Common myeloid progenitor, CD34-positive (primary cell): Measurements from ENCODE around the gene FBXL20.

Source experiments
- CTCF ChIA-PET: fragments of 350-600 bp; sonication (Branson Sonifier 250); formaldehyde crosslinking; loops from one replicate; lab custom pipeline; 2021; ENCODE audit warnings: antibody characterized with exemption; lab: Charles Lee
- POLR2A ChIA-PET: fragments of 350-600 bp; sonication (Branson Sonifier 250); formaldehyde crosslinking; loops from one replicate; lab custom pipeline; 2021; ENCODE audit warnings: antibody characterized with exemption; lab: Charles Lee
- DNase-seq, 3 donors: peaks; one replicate each; pipeline versions ENCODE4 v3.0.0 to v3.0.0-alpha.2; 2013
- H3K27ac ChIP-seq, 2 experiments: 1 replicate in 1 of 2; 2 replicates in 1 of 2; pipeline ENCODE4 v1.7.0; 2013; ENCODE audit warnings: inconsistent platforms in 2 of 2, low read length in 2 of 2, mild to moderate bottlenecking in 2 of 2, low read depth in 1 of 2, moderate library complexity in 1 of 2; ENCODE audit not compliant: severe bottlenecking in 2 of 2, insufficient read depth in 1 of 2, poor library complexity in 1 of 2
- H3K27me3 ChIP-seq, 5 experiments: replicated peaks in 2 of 5; 1 replicate in 3 of 5; 2 replicates in 2 of 5; pipeline versions ENCODE4 v1.6.1 to v1.7.0; 2013; ENCODE audit warnings: low read length in 4 of 5, mild to moderate bottlenecking in 2 of 5, moderate library complexity in 2 of 5, inconsistent platforms in 1 of 5; ENCODE audit not compliant: insufficient read depth in 5 of 5, control insufficient read depth in 4 of 5
- H3K36me3 ChIP-seq, 4 experiments: 1 replicate in 2 of 4; 2 replicates in 2 of 4; pipeline versions ENCODE4 v1.6.1 to v1.7.0; 2013; ENCODE audit warnings: low read length in 3 of 4, control low read depth in 1 of 4, mild to moderate bottlenecking in 1 of 4; ENCODE audit not compliant: control insufficient read depth in 4 of 4, insufficient read depth in 4 of 4
- H3K4me1 ChIP-seq, 4 experiments: 1 replicate in 3 of 4; 2 replicates in 1 of 4; pipeline versions ENCODE4 v1.6.1 to v1.7.1; 2013; ENCODE audit warnings: low read length in 3 of 4, mild to moderate bottlenecking in 3 of 4, control low read depth in 1 of 4, inconsistent platforms in 1 of 4, moderate library complexity in 1 of 4; ENCODE audit not compliant: control insufficient read depth in 4 of 4, insufficient read depth in 4 of 4; ENCODE audit errors: control extremely low read depth in 1 of 4
- H3K4me3 ChIP-seq, 7 experiments: 1 replicate in 4 of 7; 2 replicates in 3 of 7; pipeline versions ENCODE4 v1.5.1 to v1.7.0; 2013; ENCODE audit warnings: mild to moderate bottlenecking in 7 of 7, low read length in 6 of 7, moderate library complexity in 6 of 7, inconsistent platforms in 2 of 7, low read depth in 2 of 7, control low read depth in 1 of 7; ENCODE audit not compliant: insufficient read depth in 4 of 7, control insufficient read depth in 1 of 7; ENCODE audit errors: extremely low read depth in 1 of 7
- H3K9me3 ChIP-seq, 5 experiments: 1 replicate in 4 of 5; 2 replicates in 1 of 5; pipeline versions ENCODE4 v1.6.1 to v1.7.1; 2013; ENCODE audit warnings: low read length in 4 of 5, mild to moderate bottlenecking in 2 of 5, inconsistent platforms in 1 of 5, low read depth in 1 of 5, moderate library complexity in 1 of 5; ENCODE audit not compliant: control insufficient read depth in 4 of 5, insufficient read depth in 2 of 5; ENCODE audit errors: control extremely low read depth in 1 of 5
- WGBS: methylation state at CpG from one replicate; pipeline ENCODE4 v1.1.5; 2013; ENCODE audit not compliant: insufficient coverage; 5-methylcytosine and 5-hydroxymethylcytosine counted together

Gene FBXL20

DNA sequence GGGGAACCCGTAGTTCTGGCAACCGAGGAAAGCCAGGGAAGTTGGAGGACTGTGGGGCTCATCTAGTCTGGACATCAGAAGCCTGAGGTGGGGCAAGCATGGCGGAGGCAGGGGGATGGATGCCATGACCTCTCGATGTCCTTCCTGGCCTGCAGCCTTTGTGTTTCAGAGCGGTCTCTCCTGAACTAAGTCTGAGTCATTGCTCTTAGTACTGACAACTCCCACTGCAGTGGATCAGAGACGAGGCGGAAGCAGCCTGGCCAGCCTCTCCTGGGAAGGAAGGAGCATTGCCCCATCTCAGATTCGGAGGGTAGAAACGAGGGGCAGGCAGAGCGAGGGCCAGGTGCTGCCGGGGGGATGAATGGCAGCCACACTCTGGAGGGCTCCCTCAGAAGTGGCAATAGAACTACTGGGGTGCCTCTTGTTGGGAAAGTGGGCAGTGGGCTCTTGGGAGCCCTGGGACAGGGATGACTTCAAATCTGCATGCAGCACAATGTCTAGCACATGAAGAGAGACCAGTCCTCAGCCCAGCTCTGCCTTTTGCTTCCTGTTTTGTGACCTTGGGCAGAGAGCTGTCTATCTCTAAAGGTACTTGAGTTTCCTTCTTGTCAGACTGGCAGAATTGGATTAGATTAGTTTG, 172.0 kb downstream of the FBXL20 start:
- Histone ChIP-seq H3K36me3 (no peaks in the 10 kb centered on the region), H3K27me3 (peaks cover 0 to 38% (median 14%) of the 10 kb centered on the region in 5 experiments), H3K27ac (no peak overlapping the region), H3K4me3 (no peak overlapping the region), H3K9me3 (no peaks in the 10 kb centered on the region), H3K4me1 (peaks cover 0 to 28% (median 28%) of the 10 kb centered on the region in 4 experiments)
- no peak for DNase-seq
- CTCF ChIA-PET = interaction anchor here (1.5 to 21.2 kb wide), 5 partner anchors 8 to 25 kb away, joined by 3 to 425 read pairs (median 16); partner anchors contain the start of gene RPL19
- POLR2A ChIA-PET = no interaction called here
- WGBS = 91% methylated on average over 11 of the region's 11 CpGs

DNA sequence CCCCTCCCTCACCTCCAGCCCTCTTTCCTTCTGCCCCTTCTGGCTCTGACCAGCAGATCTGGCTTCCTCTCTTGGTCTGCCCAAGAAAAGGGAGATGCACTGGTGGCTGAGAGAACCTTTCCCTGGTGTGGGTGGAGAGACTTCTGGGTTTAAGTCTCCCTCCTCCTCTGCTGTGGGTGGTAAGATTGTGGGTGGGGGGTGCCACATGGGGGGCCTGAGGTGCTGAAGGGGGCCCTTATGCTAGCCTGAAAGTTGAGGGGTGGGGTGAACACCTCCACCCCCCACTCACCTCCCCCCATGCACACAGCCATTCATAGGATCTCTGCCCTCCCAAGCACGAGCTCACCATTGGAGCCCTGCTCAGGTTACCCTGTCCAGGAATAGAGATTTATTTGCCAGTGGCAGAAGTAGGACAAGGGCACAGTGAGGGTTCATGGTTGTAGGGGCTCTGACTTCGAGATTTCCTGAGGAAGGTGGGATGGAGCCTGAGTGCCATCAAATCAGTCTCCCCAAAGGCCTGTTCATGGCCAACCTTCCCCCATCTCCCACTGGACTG, 174.0 kb downstream of the FBXL20 start:
- no peak overlapping the region for H3K4me3 ChIP-seq
- ChIA-PET CTCF (interaction anchor here (1.0 to 1.1 kb wide), 2 partner anchors 11 to 41 kb away, joined by 3 read pairs; no protein-coding TSS in a partner anchor), POLR2A (no interaction called here)
- peaks cover 0 to 57% (median 30%) of the 10 kb centered on the region in 5 experiments for H3K27me3 ChIP-seq
- H3K27ac ChIP-seq = no peak overlapping the region
- no peaks in the 10 kb centered on the region for H3K9me3 ChIP-seq
- H3K4me1 ChIP-seq = peaks cover 0 to 28% (median 28%) of the 10 kb centered on the region in 4 experiments
- 100% methylated on average over 1 of the region's 2 CpGs for WGBS
- H3K36me3 ChIP-seq = no peaks in the 10 kb centered on the region
- no peak for DNase-seq

DNA sequence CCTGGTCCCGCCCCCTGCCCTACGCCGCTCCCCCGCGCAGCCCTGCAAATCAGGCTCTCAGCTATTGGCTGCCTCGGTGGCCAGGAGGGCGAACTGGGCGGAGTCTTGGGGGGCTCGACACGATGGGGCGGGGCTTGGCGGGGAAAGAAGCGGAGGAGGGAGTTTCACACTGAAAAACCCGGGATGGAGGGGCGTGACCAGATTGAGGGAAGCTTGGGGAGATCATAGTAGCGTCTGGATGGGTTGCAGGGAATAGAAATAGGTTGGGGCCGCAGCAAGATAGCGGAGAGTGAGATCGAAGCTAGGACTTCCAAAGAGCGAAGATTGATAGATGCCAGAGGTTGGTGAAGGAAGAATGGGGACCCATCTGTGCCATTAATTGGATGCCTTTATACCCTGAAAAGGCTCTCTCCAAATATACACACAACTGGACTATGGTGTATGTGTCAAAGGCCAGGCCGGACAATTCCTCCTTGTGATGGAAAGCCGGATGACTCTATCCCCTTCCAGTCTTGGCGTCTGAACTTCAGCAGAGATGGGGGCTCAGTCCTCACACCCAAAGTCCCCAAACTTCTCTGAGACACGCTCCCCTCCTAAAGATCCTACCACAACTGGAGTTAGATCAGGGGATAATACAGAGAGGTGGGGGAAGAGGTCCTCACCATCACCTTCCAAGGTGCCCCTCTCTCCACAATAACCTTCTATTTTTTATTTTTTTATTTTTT, 175.3 kb downstream of the FBXL20 start:
- Histone ChIP-seq H3K9me3 (no peaks in the 10 kb centered on the region), H3K27ac (no peak overlapping the region), H3K4me1 (peaks cover 0 to 20% (median 18%) of the 10 kb centered on the region in 4 experiments), H3K4me3 (peak overlapping the region in 4 of 7 experiments; percentile 33 to 54 (median 46)), H3K27me3 (peaks cover 0 to 57% (median 33%) of the 10 kb centered on the region in 5 experiments), H3K36me3 (no peaks in the 10 kb centered on the region)
- ChIA-PET CTCF (interaction anchor here (0.7 to 1.1 kb wide), 4 partner anchors 10 to 16 kb away, joined by 3 to 4 read pairs (median 3); no protein-coding TSS in a partner anchor), POLR2A (interaction anchor here (0.6 kb wide), 1 partner anchor 22 kb away, joined by 3 read pairs; no protein-coding TSS in a partner anchor)
- 1% methylated on average over 17 of the region's 24 CpGs for WGBS
- peak in 2 of 3 donors; percentile 61 to 65 for DNase-seq

DNA sequence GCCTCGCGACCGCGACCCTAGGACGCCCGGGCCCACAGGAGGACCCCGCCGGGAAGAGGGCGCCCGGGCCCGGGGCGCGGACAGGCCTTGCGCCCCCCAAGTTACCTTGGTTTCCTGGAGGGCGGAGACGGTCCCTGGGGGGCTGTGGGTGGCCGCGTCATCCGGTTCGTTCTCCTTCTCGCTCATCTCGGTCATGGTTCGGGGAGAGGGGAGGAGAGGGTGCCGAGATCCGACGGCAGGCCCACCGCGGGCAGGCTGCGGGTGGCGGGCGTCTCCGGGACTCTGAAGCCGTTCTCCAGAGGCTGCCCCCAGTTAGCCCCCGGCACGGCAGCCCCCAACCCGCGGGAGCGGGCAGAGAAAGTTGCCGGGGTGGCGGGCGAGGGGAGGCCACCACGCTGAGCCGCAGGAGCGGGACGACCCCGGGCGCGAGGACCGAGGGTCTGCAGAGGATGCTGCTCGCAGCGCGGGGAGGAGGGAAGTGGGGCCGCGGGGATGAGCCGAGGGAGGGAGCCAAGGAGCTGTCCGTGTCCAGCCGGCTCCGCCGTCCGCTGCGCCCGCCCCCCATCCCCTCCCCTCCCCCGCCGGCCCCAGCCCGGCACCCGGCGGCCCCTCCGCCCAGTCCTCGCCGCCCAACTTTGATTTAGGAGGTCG, 176.0 kb downstream of the FBXL20 start, which contains the start of gene STAC2:
STAC2 (minus strand) TSS at position 638 of the 651 bp plus-strand sequence; CDS start at position 195, 443 bp downstream.
- Histone ChIP-seq H3K27me3 (peaks cover 0 to 57% (median 33%) of the 10 kb centered on the region in 5 experiments), H3K4me3 (peak within 1 kb of the TSS in 4 of 7 experiments; percentile 49 to 54 (median 52)), H3K9me3 (no peaks in the 10 kb centered on the region), H3K27ac (no peak within 1 kb of the TSS), H3K36me3 (no peaks in the 10 kb centered on the region), H3K4me1 (peaks cover 0 to 20% (median 18%) of the 10 kb centered on the region in 4 experiments)
- WGBS = 3% methylated on average over 29 of the region's 71 CpGs
- CTCF ChIA-PET = interaction anchor here (0.7 to 0.9 kb wide), 3 partner anchors 10 to 16 kb away, joined by 3 to 4 read pairs (median 3); no protein-coding TSS in a partner anchor
- POLR2A ChIA-PET = interaction anchor here (0.6 kb wide), 1 partner anchor 21 kb away, joined by 3 read pairs; no protein-coding TSS in a partner anchor
- peak in 1 of 3 donors; percentile 32 for DNase-seq

DNA sequence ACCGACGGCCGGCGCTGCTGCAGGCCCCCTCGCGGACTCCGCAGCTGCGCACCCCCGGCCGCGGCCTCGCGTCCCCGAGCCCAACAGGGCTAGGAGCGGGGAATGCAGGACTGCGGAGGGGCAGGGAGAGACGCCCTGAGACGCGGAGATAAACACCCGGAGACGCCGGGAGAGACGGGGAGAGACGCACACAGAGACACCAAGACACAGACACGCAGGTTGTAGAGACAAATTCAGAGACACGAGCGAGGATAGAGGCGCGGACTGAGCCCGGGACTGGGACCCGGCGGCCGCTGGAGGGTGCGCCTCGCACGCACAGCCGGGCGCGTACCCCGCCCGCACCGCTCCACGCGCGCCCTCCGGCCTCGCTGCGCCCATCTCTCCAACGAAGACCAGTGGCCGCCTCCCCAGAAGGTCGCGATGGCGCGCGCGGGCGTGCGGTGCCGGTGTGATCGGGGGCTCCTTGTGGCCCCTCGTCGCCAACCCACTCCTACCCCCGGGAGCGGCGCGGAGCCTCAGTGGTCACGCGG, 176.6 kb downstream of the FBXL20 start:
- Histone ChIP-seq H3K4me1 (peaks cover 0 to 22% (median 18%) of the 10 kb centered on the region in 4 experiments), H3K27ac (no peak overlapping the region), H3K4me3 (peak overlapping the region in 3 of 7 experiments; percentile 45 to 54 (median 49)), H3K27me3 (peaks cover 0 to 60% (median 33%) of the 10 kb centered on the region in 5 experiments), H3K36me3 (no peaks in the 10 kb centered on the region), H3K9me3 (no peaks in the 10 kb centered on the region)
- 1% methylated on average over 64 of the region's 68 CpGs for WGBS
- ChIA-PET POLR2A (no interaction called here), CTCF (no interaction called here)
- DNase-seq = peak in 1 of 3 donors; percentile 26
